Measurements from ENCODE around the gene SPATA18. TPM values are rescaled to one million over a fixed set of nuclear protein-coding genes. Genes with fewer than 3 reads are reported as not detected.

SPATA18 gene, protein sequence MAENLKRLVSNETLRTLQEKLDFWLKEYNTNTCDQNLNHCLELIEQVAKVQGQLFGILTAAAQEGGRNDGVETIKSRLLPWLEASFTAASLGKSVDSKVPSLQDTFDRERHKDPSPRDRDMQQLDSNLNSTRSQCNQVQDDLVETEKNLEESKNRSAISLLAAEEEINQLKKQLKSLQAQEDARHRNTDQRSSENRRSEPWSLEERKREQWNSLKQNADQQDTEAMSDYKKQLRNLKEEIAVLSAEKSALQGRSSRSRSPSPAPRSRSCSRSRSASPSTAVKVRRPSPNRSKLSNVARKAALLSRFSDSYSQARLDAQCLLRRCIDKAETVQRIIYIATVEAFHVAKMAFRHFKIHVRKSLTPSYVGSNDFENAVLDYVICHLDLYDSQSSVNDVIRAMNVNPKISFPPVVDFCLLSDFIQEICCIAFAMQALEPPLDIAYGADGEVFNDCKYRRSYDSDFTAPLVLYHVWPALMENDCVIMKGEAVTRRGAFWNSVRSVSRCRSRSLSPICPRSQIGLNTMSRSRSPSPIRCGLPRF
- under 1 TPM; 0.31 to 0.71 TPM for total RNA-seq

DNA sequence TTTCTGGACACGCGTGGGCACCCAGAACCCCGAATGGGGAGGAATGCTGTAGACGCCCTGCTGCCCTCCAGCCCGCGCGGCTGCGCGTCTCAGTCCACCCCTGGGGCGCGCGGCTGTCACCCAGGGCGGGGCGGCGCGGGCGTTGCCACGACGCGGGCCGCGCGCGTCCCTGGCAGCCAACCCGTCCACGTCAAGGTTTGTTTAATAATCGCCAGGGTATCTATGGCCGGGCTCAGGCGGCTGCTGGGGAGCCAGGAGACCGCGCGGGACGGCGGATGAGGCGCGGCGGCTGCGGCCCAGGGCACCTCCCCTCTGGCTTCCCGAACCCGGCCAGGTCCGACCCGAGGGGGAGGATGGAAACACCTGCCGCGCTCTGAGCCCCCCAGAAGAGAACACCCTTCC is at the start of gene SPATA18:
Gene SPATA18 (plus strand): TSS at position 92 of the 402 bp plus-strand sequence. CDS start 401 bp downstream, outside the sequence.

DNA sequence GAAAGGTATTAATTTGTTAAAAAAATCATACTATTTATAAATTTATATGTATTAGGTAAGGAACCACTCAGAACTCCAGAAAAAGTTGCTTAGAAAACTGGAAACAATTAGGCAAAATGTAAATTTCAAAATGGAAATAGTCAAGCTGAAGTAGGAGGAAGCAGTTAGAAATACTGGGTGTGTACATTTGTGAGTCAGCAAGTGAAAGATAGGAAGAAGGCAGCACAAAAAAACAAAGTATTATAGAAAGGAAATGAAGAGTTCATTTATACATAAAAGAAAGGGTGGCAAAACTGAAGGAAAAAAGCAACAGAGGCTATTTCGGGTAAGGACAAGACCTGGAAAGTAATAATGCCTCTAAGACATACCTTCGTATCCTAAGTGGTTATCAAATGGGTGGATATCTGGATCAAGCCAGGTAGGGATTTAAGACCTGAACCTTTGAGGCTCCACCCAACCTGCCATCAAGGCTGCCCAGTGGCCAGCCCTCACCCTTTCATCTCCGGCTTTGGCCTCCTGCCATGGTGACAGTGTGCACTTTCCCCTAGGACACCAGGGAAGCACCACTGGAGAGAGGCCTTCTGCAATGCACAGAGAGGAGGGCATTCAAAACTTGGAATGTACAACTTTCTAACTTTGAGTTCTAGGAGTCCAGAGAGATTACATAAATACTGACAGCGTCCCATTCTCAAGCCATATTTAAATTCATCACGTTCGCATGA is 31.0 kb upstream of the SPATA18 start, which contains the start of gene LRRC66:
Gene LRRC66 (minus strand): TSS at position 428 of the 722 bp plus-strand sequence. CDS start 2,750 bp downstream, outside the sequence.

DNA sequence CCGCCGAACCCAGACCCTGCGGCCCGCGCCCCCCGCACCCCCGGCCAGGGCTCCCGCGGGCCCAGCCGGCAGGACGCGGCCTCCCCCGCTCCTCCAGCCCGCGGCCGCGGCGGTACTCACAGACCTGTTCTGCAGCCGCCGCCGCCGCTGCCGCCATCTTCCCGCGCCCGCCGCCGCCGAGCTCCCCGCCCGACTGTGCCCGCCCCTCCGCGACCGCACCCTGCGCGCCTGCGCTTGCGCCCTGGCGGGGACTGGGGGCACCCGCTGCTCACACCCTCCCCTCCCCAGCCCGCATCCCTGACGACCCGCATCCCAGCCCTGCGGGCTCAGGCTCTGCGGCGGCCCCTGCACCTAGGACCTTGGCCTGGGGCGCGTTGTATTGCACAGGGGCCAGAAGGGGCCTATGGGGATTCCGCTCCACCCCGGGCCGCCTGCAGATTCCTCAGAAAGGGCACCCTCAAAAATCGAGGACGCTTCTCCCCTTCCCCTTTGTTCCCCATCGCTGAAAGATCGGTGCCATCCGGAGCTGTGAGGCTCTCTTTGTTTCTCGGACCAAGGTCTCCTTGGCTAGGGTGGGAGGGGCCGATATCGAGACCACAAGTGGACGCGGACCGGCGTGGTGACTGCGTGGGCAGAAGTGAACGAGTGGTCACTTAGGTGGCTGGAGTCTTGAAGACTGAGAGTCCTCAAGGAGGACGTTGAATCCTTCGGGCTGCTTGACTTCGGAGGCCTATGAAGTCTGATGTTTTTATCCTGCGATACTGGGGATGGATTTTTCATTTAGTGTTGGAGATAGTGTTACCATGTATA is 12.8 kb upstream of the SPATA18 start, which contains the start of gene SGCB:
Gene SGCB (minus strand): TSS at position 197 of the 810 bp plus-strand sequence. CDS start 40 bp downstream, at position 157.

Other genes with a start within 250 kb of the SPATA18 start
- gene DCUN1D4, start 208.2 kb upstream of the SPATA18 start, total RNA-seq: 10 to 100 TPM; 26.1 to 36.4 TPM
- gene LRRC66, start 30.9 kb upstream of the SPATA18 start, total RNA-seq: under 1 TPM; 0.12 to 0.20 TPM
- 1 to 10 TPM; 7.2 to 7.8 TPM for gene SGCB, start 13.0 kb upstream of the SPATA18 start, total RNA-seq

Data from activated naive CD4-positive, alpha-beta T cell treated with anti-CD3 and anti-CD28 coated beads, Interleukin-2, amount 10 ng/mL, durations not matched to agents 5 hours and 36 hours (primary cell).